ENCODE results near the gene C19orf38. TPM values are rescaled to one million over a fixed set of nuclear protein-coding genes. Genes with fewer than 3 reads are reported as not detected.

C19orf38 gene
- polyA plus RNA-seq, 1 donor from 2014 or later: not detected

- Histone ChIP-seq H4K20me1 (ENCODE audit: insufficient read depth) (no peaks in the 10 kb centered on the region), H2AFZ (ENCODE audit: low read depth, low read length) (no peak overlapping the region), H3K79me2 (replicated peaks; ENCODE audit: insufficient read depth, low read length) (peaks cover 21% of the 10 kb centered on the region)
Measured at GRCh38 chr19:10895920-10896319, 47.7 kb downstream of the C19orf38 start.

DNA sequence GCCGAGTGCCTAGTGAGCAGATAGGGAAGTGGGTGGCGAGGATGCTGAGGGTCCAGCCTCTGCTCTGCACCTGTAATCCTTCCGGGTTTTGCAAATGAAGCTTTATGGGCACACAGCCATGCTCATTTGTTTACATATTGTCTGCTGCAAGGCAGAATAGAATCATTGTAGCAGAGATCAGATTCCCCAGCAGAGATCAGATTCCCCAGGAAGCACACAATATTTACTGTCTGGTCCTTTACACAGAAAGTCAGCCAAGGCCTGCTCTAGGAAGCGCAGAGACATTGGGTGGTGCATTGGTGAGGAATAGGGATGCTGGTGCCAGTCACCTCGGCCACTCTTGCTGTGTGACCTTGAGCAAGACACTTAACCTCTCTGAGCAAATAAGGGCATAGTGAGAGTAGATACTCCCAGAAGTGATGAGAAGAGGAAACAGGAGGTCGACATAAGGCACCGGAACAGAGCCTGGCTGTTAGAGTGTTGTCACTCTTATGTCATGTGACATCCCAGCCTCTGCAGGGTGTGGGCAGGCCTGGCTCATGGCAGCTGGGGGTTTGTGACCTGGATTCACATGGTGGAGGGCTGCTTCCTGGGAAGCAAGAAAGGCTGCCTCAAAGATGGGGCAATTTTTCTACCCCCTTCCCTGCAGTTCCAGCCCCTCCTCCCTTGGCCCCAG, 48.8 kb downstream of the C19orf38 start:
- Histone ChIP-seq H3K9me2 (ENCODE audit: insufficient read depth, low read length) (no peaks in the 10 kb centered on the region), H3K9me3 (ENCODE audit: low read length) (no peaks in the 10 kb centered on the region), H3K79me2 (replicated peaks; ENCODE audit: insufficient read depth, low read length) (peaks cover 21% of the 10 kb centered on the region), H2AFZ (ENCODE audit: low read depth, low read length) (no peak overlapping the region), H3F3A (ENCODE audit: insufficient read depth, low read length, poor library complexity, severe bottlenecking) (no peaks in the 10 kb centered on the region), H3K9ac (ENCODE audit: low read length) (no peak overlapping the region), H4K20me1 (ENCODE audit: insufficient read depth) (no peaks in the 10 kb centered on the region), H3K36me3 (ENCODE audit: insufficient read depth, low read length) (no peaks in the 10 kb centered on the region), H3K4me3 (ENCODE audit: low read length) (no peak overlapping the region), H3K27me3 (ENCODE audit: insufficient read depth, low read depth, low read length) (no peaks in the 10 kb centered on the region), H3K4me2 (ENCODE audit: low read length) (no peak overlapping the region), H3K27ac (ENCODE audit: low read length) (no peak overlapping the region)
- TF ChIP-seq TAF1 (IDR thresholded peaks at IDR 0.05; ENCODE audit: low read depth) (no peak), MXI1 (conservative IDR thresholded peaks at IDR 0.05; ENCODE audit: poor library complexity, severe bottlenecking) (no peak), SMC3 (conservative IDR thresholded peaks at IDR 0.05; ENCODE audit: poor library complexity) (no peak), RAD21 (conservative IDR thresholded peaks at IDR 0.05) (no peak), REST (IDR thresholded peaks at IDR 0.05; ENCODE audit: borderline replicate concordance) (no peak)
- TF ChIP-seq, protein P1, sequence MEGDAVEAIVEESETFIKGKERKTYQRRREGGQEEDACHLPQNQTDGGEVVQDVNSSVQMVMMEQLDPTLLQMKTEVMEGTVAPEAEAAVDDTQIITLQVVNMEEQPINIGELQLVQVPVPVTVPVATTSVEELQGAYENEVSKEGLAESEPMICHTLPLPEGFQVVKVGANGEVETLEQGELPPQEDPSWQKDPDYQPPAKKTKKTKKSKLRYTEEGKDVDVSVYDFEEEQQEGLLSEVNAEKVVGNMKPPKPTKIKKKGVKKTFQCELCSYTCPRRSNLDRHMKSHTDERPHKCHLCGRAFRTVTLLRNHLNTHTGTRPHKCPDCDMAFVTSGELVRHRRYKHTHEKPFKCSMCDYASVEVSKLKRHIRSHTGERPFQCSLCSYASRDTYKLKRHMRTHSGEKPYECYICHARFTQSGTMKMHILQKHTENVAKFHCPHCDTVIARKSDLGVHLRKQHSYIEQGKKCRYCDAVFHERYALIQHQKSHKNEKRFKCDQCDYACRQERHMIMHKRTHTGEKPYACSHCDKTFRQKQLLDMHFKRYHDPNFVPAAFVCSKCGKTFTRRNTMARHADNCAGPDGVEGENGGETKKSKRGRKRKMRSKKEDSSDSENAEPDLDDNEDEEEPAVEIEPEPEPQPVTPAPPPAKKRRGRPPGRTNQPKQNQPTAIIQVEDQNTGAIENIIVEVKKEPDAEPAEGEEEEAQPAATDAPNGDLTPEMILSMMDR (IDR thresholded peaks at IDR 0.05; ENCODE audit: poor library complexity, severe bottlenecking): no peak

More at GRCh38 chr19:10895920-10896319, 47.7 kb downstream of the C19orf38 start:
- H3K36me3 ChIP-seq (ENCODE audit: insufficient read depth, low read length): no peaks in the 10 kb centered on the region
- no peak overlapping the region for H3K4me3 ChIP-seq (ENCODE audit: low read length)
- no peaks in the 10 kb centered on the region for H3F3A ChIP-seq (ENCODE audit: insufficient read depth, low read length, poor library complexity, severe bottlenecking)
- H3K9me3 ChIP-seq (ENCODE audit: low read length): no peaks in the 10 kb centered on the region
- no peak overlapping the region for H3K27ac ChIP-seq (ENCODE audit: low read length)
- no peak overlapping the region for H3K9ac ChIP-seq (ENCODE audit: low read length)
- H3K9me2 ChIP-seq (ENCODE audit: insufficient read depth, low read length): no peaks in the 10 kb centered on the region
- TF ChIP-seq, protein P1 (IDR thresholded peaks at IDR 0.05; ENCODE audit: poor library complexity, severe bottlenecking): no peak
- TF ChIP-seq MXI1 (conservative IDR thresholded peaks at IDR 0.05; ENCODE audit: poor library complexity, severe bottlenecking): no peak
- TF ChIP-seq RAD21 (conservative IDR thresholded peaks at IDR 0.05): no peak
- no peak for TF ChIP-seq POLR2AphosphoS5 (IDR thresholded peaks at IDR 0.05)
- no peak for TF ChIP-seq EP300 (conservative IDR thresholded peaks at IDR 0.05; ENCODE audit: poor library complexity, severe bottlenecking)
- TF ChIP-seq SMC3 (conservative IDR thresholded peaks at IDR 0.05; ENCODE audit: poor library complexity): no peak
- TF ChIP-seq REST (IDR thresholded peaks at IDR 0.05; ENCODE audit: borderline replicate concordance): no peak
- no peak for TF ChIP-seq EZH2 (IDR thresholded peaks at IDR 0.05; ENCODE audit: borderline replicate concordance, insufficient read depth, low read length, poor library complexity, severe bottlenecking)
- no peak for TF ChIP-seq TAF1 (IDR thresholded peaks at IDR 0.05; ENCODE audit: low read depth)
- H3K4me2 ChIP-seq (ENCODE audit: low read length): no peak overlapping the region
- H3K27me3 ChIP-seq (ENCODE audit: insufficient read depth, low read depth, low read length): no peaks in the 10 kb centered on the region

All from neural cell (in vitro differentiated cells).